ENCODE results near the gene THOP1. TPM values are rescaled to one million over a fixed set of nuclear protein-coding genes. Genes with fewer than 3 reads are reported as not detected.

The THOP1 gene
- total RNA-seq, 1 donor from 2014 or later = 105 TPM

GRCh38 chr19:2777952-2778683 lies 7.2 kb upstream of the THOP1 start:
- no peak overlapping the region for H3K27ac ChIP-seq
- no peaks in the 10 kb centered on the region for H3K9me3 ChIP-seq (ENCODE audit: low read depth)
- peaks cover 12% of the 10 kb centered on the region for H3K36me3 Mint-ChIP-seq
- peaks cover 93% of the 10 kb centered on the region for H3K79me2 ChIP-seq (ENCODE audit: low read depth)
- no peak for DNase-seq (ENCODE audit: low spot score)
- no peaks in the 10 kb centered on the region for H3K36me3 ChIP-seq
- H3F3A ChIP-seq (ENCODE audit: low read depth) = no peaks in the 10 kb centered on the region
- H3K4me1 ChIP-seq = no peaks in the 10 kb centered on the region
- H3K27ac Mint-ChIP-seq = no peak overlapping the region
- H4K20me1 ChIP-seq (ENCODE audit: low read depth) = peaks cover 86% of the 10 kb centered on the region
- no peak overlapping the region for H3K4me3 ChIP-seq
- H3K27me3 ChIP-seq = no peaks in the 10 kb centered on the region
- no peaks in the 10 kb centered on the region for H3K9me3 Mint-ChIP-seq
- H3K4me3 Mint-ChIP-seq = no peak overlapping the region
- H3K4me2 ChIP-seq = no peak overlapping the region
- H3K9ac ChIP-seq = no peak overlapping the region
- H3K27me3 Mint-ChIP-seq (ENCODE audit: insufficient read depth, low read depth) = peaks cover 4% of the 10 kb centered on the region
- peaks cover 26% of the 10 kb centered on the region for H3K4me1 Mint-ChIP-seq
- H2AFZ ChIP-seq (replicated peaks) = no peak overlapping the region
- TF ChIP-seq EZH2phosphoT487 (IDR thresholded peaks at IDR 0.05) = no peak
- TF ChIP-seq CTCF (IDR thresholded peaks at IDR 0.05) = no peak
- TF ChIP-seq EZH2 (IDR thresholded peaks at IDR 0.05) = no peak

- DNase-seq (ENCODE audit: low spot score) = no peak
- no peak overlapping the region for H2AFZ ChIP-seq (replicated peaks)
- Mint-ChIP-seq H3K27ac (no peak overlapping the region), H3K9me3 (no peaks in the 10 kb centered on the region), H3K36me3 (peaks cover 12% of the 10 kb centered on the region), H3K4me3 (no peak overlapping the region), H3K4me1 (peaks cover 35% of the 10 kb centered on the region), H3K27me3 (ENCODE audit: insufficient read depth, low read depth) (peaks cover 7% of the 10 kb centered on the region)
- H3K4me3 ChIP-seq = no peak overlapping the region
- H3K9ac ChIP-seq = no peak overlapping the region
- no peaks in the 10 kb centered on the region for H3K36me3 ChIP-seq
- H3K27ac ChIP-seq = no peak overlapping the region
- H4K20me1 ChIP-seq (ENCODE audit: low read depth) = peaks cover 82% of the 10 kb centered on the region
- H3K4me2 ChIP-seq = no peak overlapping the region
- H3F3A ChIP-seq (ENCODE audit: low read depth) = peaks cover 9% of the 10 kb centered on the region
- H3K27me3 ChIP-seq = no peaks in the 10 kb centered on the region
- TF ChIP-seq CTCF (IDR thresholded peaks at IDR 0.05) (no peak), EZH2 (IDR thresholded peaks at IDR 0.05) (no peak), EZH2phosphoT487 (IDR thresholded peaks at IDR 0.05) (no peak)
- H3K9me3 ChIP-seq (ENCODE audit: low read depth) = no peaks in the 10 kb centered on the region
- no peaks in the 10 kb centered on the region for H3K4me1 ChIP-seq
- peaks cover 88% of the 10 kb centered on the region for H3K79me2 ChIP-seq (ENCODE audit: low read depth)
Measured at GRCh38 chr19:2779121-2779740, 6.1 kb upstream of the THOP1 start.

- H3F3A ChIP-seq (ENCODE audit: low read depth) = peaks cover 17% of the 10 kb centered on the region
- H3K4me1 Mint-ChIP-seq = peaks cover 40% of the 10 kb centered on the region
- peaks cover 7% of the 10 kb centered on the region for H3K27me3 Mint-ChIP-seq (ENCODE audit: insufficient read depth, low read depth)
- no peaks in the 10 kb centered on the region for H3K9me3 ChIP-seq (ENCODE audit: low read depth)
- peaks cover 8% of the 10 kb centered on the region for H3K36me3 Mint-ChIP-seq
- H3K27ac ChIP-seq = no peak overlapping the region
- no peak overlapping the region for H3K4me3 Mint-ChIP-seq
- no peaks in the 10 kb centered on the region for H3K36me3 ChIP-seq
- H3K4me3 ChIP-seq = no peak overlapping the region
- no peak overlapping the region for H3K9ac ChIP-seq
- no peaks in the 10 kb centered on the region for H3K4me1 ChIP-seq
- TF ChIP-seq CTCF (IDR thresholded peaks at IDR 0.05) (no peak), EZH2phosphoT487 (IDR thresholded peaks at IDR 0.05) (no peak), EZH2 (IDR thresholded peaks at IDR 0.05) (no peak)
- H3K79me2 ChIP-seq (ENCODE audit: low read depth) = peaks cover 78% of the 10 kb centered on the region
- H3K4me2 ChIP-seq = no peak overlapping the region
- no peak overlapping the region for H2AFZ ChIP-seq (replicated peaks)
- H3K27me3 ChIP-seq = no peaks in the 10 kb centered on the region
- peak overlapping the region; percentile 7 for H3K27ac Mint-ChIP-seq
- DNase-seq (ENCODE audit: low spot score) = no peak
- H4K20me1 ChIP-seq (ENCODE audit: low read depth) = peaks cover 72% of the 10 kb centered on the region
- H3K9me3 Mint-ChIP-seq = no peaks in the 10 kb centered on the region
Measured at GRCh38 chr19:2780284-2780683, 5.0 kb upstream of the THOP1 start.

Measured in neural progenitor cell (in vitro differentiated cells).